ENCODE results near the gene SP4. TPM values are rescaled to one million over a fixed set of nuclear protein-coding genes. Genes with fewer than 3 reads are reported as not detected.

SP4 gene
- total and polyA plus RNA-seq, 2 donors (not counting 3 experiments of a cell fraction or from before 2014, with no cell fraction given): 3.3 to 8.8 TPM

DNA sequence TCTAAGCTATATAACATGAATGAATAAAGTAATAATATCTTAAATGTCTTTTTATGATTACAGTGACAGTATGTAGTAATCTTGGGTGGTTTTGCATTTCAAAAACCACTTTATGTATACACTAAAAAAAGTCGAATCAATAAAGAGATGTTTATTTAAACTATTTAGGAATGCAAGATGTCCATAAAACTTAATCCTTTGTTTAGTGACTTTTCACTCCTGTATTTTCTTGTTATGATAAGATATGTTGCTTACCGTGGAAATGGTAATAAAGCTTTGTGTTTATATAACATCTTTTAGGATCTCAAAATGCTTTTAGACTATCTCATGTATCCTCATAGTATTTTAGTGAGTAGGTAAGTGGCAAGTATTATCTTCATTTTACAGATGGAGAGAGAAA, 48.5 kb downstream of the SP4 start:
- Histone ChIP-seq H3K79me2 (ENCODE audit: control insufficient read depth, insufficient read depth, low read length) (no peaks in the 10 kb centered on the region), H3K4me2 (ENCODE audit: insufficient read depth, low read length) (no peak overlapping the region), H3K27ac (ENCODE audit: insufficient read depth, low read depth, low read length) (no peak overlapping the region), H3K4me1 (ENCODE audit: control insufficient read depth, extremely low read depth, insufficient read depth, low read length) (no peaks in the 10 kb centered on the region), H4K20me1 (replicated peaks; ENCODE audit: control insufficient read depth, extremely low read depth, insufficient read depth, low read length) (no peaks in the 10 kb centered on the region), H3K9me1 (replicated peaks; ENCODE audit: control insufficient read depth, extremely low read depth, insufficient read depth, low read length) (no peaks in the 10 kb centered on the region), H2AFZ (ENCODE audit: low read depth, low read length) (no peak overlapping the region), H3K27me3 (ENCODE audit: control insufficient read depth in 2 of 2, insufficient read depth in 2 of 2, low read length in 2 of 2) (no peaks in the 10 kb centered on the region), H3K9ac (replicated peaks; ENCODE audit: extremely low read depth, insufficient read depth, low read length) (no peak overlapping the region), H3K36me3 (ENCODE audit: control insufficient read depth in 2 of 2, extremely low read depth in 1 of 2, insufficient read depth in 2 of 2, low read length in 2 of 2) (peaks cover 0 to 1% of the 10 kb centered on the region in 2 experiments), H3K9me3 (replicated peaks; ENCODE audit: control insufficient read depth, insufficient read depth, low read length) (no peaks in the 10 kb centered on the region), H3K4me3 (replicated peaks in 1 of 3; ENCODE audit: insufficient read depth in 1 of 3, low read depth in 1 of 3, low read length in 3 of 3) (no peak overlapping the region)
- no peak for DNase-seq (ENCODE audit: low read depth, low spot score)
- POLR2A ChIA-PET: no interaction called here
- TF ChIP-seq, protein P1, sequence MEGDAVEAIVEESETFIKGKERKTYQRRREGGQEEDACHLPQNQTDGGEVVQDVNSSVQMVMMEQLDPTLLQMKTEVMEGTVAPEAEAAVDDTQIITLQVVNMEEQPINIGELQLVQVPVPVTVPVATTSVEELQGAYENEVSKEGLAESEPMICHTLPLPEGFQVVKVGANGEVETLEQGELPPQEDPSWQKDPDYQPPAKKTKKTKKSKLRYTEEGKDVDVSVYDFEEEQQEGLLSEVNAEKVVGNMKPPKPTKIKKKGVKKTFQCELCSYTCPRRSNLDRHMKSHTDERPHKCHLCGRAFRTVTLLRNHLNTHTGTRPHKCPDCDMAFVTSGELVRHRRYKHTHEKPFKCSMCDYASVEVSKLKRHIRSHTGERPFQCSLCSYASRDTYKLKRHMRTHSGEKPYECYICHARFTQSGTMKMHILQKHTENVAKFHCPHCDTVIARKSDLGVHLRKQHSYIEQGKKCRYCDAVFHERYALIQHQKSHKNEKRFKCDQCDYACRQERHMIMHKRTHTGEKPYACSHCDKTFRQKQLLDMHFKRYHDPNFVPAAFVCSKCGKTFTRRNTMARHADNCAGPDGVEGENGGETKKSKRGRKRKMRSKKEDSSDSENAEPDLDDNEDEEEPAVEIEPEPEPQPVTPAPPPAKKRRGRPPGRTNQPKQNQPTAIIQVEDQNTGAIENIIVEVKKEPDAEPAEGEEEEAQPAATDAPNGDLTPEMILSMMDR (IDR thresholded peaks at IDR 0.05; ENCODE audit: extremely low read depth in 1 of 2, insufficient read depth in 1 of 2, low read depth in 1 of 2, low read length in 2 of 2): no peak
- dilution Hi-C loops (cut with MboI; ENCODE audit: extremely low pct_ligation_motif_present, low sequenced_read_pairs) (no loop called here), intact Hi-C loops (cut with micrococcal nuclease) (no loop called here)
- BruUV-seq (replicated peaks): no TSS peak
- CTCF ChIA-PET: no interaction called here
- no peak for FAIRE-seq

DNA sequence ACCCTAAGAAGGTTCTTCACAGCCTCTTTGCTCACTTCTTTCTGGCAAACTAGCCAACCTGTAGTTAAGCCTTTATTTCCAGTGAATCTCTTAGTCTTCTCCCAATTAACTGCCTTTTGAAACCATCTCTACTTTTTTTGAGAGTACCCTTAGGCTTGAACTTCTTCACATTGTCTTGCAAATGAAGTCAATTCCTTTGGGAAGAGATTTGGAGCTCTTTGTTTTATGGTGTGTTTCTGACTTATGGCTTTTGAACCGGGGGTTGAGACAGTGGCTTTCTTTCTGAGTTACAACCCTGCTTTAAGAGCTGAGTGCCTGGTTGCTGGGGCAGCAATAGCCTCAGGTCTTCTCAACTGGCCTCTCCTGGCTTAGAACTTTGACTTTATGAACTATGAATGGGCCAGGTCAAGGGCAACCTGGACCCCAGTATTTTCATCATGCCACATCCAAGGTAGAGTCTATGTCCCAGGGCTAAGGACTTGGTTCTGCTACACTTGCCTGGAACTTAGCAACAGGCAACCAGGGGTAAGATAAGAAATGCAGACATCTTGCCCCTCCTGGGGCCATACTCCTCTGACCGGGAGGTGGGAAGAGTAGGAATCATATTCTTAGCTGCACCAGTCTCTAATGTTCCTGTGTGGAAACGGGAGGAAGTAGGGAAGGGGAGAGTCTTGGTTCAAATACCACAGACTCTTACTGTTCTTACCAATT, 53.0 kb downstream of the SP4 start:
- dilution Hi-C loops (cut with MboI; ENCODE audit: extremely low pct_ligation_motif_present, low sequenced_read_pairs): no loop called here
- Histone ChIP-seq H3K4me1 (ENCODE audit: control insufficient read depth, extremely low read depth, insufficient read depth, low read length) (no peaks in the 10 kb centered on the region), H3K4me2 (ENCODE audit: insufficient read depth, low read length) (no peak overlapping the region), H3K79me2 (ENCODE audit: control insufficient read depth, insufficient read depth, low read length) (no peaks in the 10 kb centered on the region), H3K9me3 (replicated peaks; ENCODE audit: control insufficient read depth, insufficient read depth, low read length) (no peaks in the 10 kb centered on the region), H3K27ac (ENCODE audit: insufficient read depth, low read depth, low read length) (no peak overlapping the region), H3K9me1 (replicated peaks; ENCODE audit: control insufficient read depth, extremely low read depth, insufficient read depth, low read length) (no peaks in the 10 kb centered on the region), H4K20me1 (replicated peaks; ENCODE audit: control insufficient read depth, extremely low read depth, insufficient read depth, low read length) (no peaks in the 10 kb centered on the region), H3K27me3 (ENCODE audit: control insufficient read depth in 2 of 2, insufficient read depth in 2 of 2, low read length in 2 of 2) (no peaks in the 10 kb centered on the region), H3K36me3 (ENCODE audit: control insufficient read depth in 2 of 2, extremely low read depth in 1 of 2, insufficient read depth in 2 of 2, low read length in 2 of 2) (peaks cover 0 to 7% of the 10 kb centered on the region in 2 experiments), H2AFZ (ENCODE audit: low read depth, low read length) (no peak overlapping the region), H3K9ac (replicated peaks; ENCODE audit: extremely low read depth, insufficient read depth, low read length) (no peak overlapping the region), H3K4me3 (replicated peaks in 1 of 3; ENCODE audit: insufficient read depth in 1 of 3, low read depth in 1 of 3, low read length in 3 of 3) (no peak overlapping the region)
- intact Hi-C loops (cut with micrococcal nuclease): no loop called here
- no peak for TF ChIP-seq FOS (IDR thresholded peaks at IDR 0.05; ENCODE audit: borderline replicate concordance, insufficient read depth, low read length)
- no peak for TF ChIP-seq JUN (IDR thresholded peaks at IDR 0.05; ENCODE audit: borderline replicate concordance, insufficient read depth, insufficient read length, low read depth)
- no peak for TF ChIP-seq EZH2 (IDR thresholded peaks at IDR 0.05; ENCODE audit: borderline replicate concordance, low read depth, low read length, severe bottlenecking)
- TF ChIP-seq, protein P2, sequence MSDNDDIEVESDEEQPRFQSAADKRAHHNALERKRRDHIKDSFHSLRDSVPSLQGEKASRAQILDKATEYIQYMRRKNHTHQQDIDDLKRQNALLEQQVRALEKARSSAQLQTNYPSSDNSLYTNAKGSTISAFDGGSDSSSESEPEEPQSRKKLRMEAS (IDR thresholded peaks at IDR 0.05; ENCODE audit: insufficient read depth, insufficient read length): no peak
- TF ChIP-seq POLR2AphosphoS5 (IDR thresholded peaks at IDR 0.05; ENCODE audit: insufficient read depth, low read depth, low read length): no peak
- TF ChIP-seq MYC (IDR thresholded peaks at IDR 0.05; ENCODE audit: low read depth, low read length): no peak
- ChIA-PET POLR2A (no interaction called here), CTCF (interaction anchor here (1.7 kb wide), 1 partner anchor 227 kb away, joined by 5 read pairs; no protein-coding TSS in a partner anchor)
- DNase-seq (ENCODE audit: low read depth, low spot score) (no peak), FAIRE-seq (no peak)
- BruUV-seq (replicated peaks): no TSS peak
